CD4-positive, alpha-beta T cell (primary cell): ENCODE measurements around the gene SYNE3. TPM values are rescaled to one million over a fixed set of nuclear protein-coding genes. Genes with fewer than 3 reads are reported as not detected.

Experiments
- ATAC-seq: fragments of 200-7000 bp; cut with Tn5 transposase; one replicate; pipeline ENCODE4 v1.10.0; 2022; ENCODE audit warnings: mild to moderate bottlenecking; ENCODE audit not compliant: poor library complexity
- CTCF ChIA-PET: fragments of 350-600 bp; sonication (Branson Sonifier 250); formaldehyde crosslinking; loops from one replicate; lab custom pipeline; 2021; ENCODE audit warnings: antibody characterized with exemption, inconsistent platforms; lab: Charles Lee
- POLR2A ChIA-PET: fragments of 350-600 bp; sonication (Branson Sonifier 250); formaldehyde crosslinking; loops from one replicate; lab custom pipeline; 2021; ENCODE audit warnings: antibody characterized with exemption, inconsistent platforms; lab: Charles Lee
- DNase-seq, 14 experiments: peaks; one replicate each; pipeline ENCODE4 v3.0.0-alpha.2; 2013 to 2020; ENCODE audit warnings: mixed read lengths in 2 of 14
- H3K27ac ChIP-seq, 2 donors: one replicate each; pipeline versions ENCODE4 v1.5.1 to v1.7.0; 2013; ENCODE audit warnings: low read length in 2 of 2, low read depth in 1 of 2, mild to moderate bottlenecking in 1 of 2
- H3K27me3 ChIP-seq, 2 experiments: 1 replicate in 1 of 2; 2 replicates in 1 of 2; pipeline versions ENCODE4 v1.6.1 to v1.7.0; 2013; ENCODE audit warnings: low read length in 2 of 2, control low read depth in 1 of 2, mild to moderate bottlenecking in 1 of 2, moderate library complexity in 1 of 2; ENCODE audit not compliant: insufficient read depth in 2 of 2, control insufficient read depth in 1 of 2
- H3K36me3 ChIP-seq: one replicate; pipeline ENCODE4 v1.6.1; 2013; ENCODE audit warnings: low read length, control low read depth; ENCODE audit not compliant: insufficient read depth
- H3K4me1 ChIP-seq: one replicate; pipeline ENCODE4 v1.6.1; 2013; ENCODE audit warnings: low read length, control low read depth; ENCODE audit not compliant: insufficient read depth
- H3K4me3 ChIP-seq: one replicate; pipeline ENCODE4 v1.5.1; 2013; ENCODE audit warnings: mild to moderate bottlenecking, low read length, moderate library complexity
- H3K9me3 ChIP-seq, 2 experiments: 1 replicate in 1 of 2; 2 replicates in 1 of 2; pipeline versions ENCODE4 v1.6.1 to v1.7.0; 2013; ENCODE audit warnings: low read length in 2 of 2, mild to moderate bottlenecking in 2 of 2, control low read depth in 1 of 2, moderate library complexity in 1 of 2; ENCODE audit not compliant: control insufficient read depth in 1 of 2, insufficient read depth in 1 of 2
- H3K27ac Mint-ChIP-seq: one replicate; pipeline ENCODE4 v1.8.0; 2020; ENCODE audit warnings: mixed read lengths
- H3K27me3 Mint-ChIP-seq: one replicate; pipeline ENCODE4 v1.8.0; 2021; ENCODE audit warnings: mixed read lengths
- H3K36me3 Mint-ChIP-seq: one replicate; pipeline ENCODE4 v1.8.0; 2021; ENCODE audit warnings: low read depth, mixed read lengths
- H3K4me1 Mint-ChIP-seq: one replicate; pipeline ENCODE4 v1.8.0; 2021; ENCODE audit warnings: low read depth, mixed read lengths
- H3K4me3 Mint-ChIP-seq: one replicate; pipeline ENCODE4 v1.8.0; 2020; ENCODE audit warnings: mild to moderate bottlenecking, mixed read lengths
- H3K9me3 Mint-ChIP-seq: one replicate; pipeline ENCODE4 v1.8.0; 2020; ENCODE audit warnings: mixed read lengths
- intact Hi-C, 2 experiments: fragments of 100-400 bp; cut with DNase I in 1 of 2; cut with micrococcal nuclease in 1 of 2; formaldehyde crosslinking; loops; one replicate each; pipeline versions ENCODE4 v1.15.1 to v1.9.0; 2023 to 2025; cut with DNase I, micrococcal nuclease
- polyA plus RNA-seq, 2 donors: library from polyadenylated mRNA; unstranded; fragments of 120-200 nt; gene quantifications; one replicate each; pipeline ENCODE4 v1.2.1, GENCODE V29; 2013
- total RNA-seq, 174 experiments: library from RNA in 2 of 174; stranded (reverse) in 2 of 174; gene quantifications; one replicate each; pipeline ENCODE4 v1.2.3 and lab custom pipeline; 2021 to 2026
- TF ChIP-seq, protein P1 (sequence below): fragments of 200-600 bp; IDR thresholded peaks from one replicate; pipeline ENCODE4 v1.8.0; 2022; ENCODE audit warnings: antibody characterized with exemption, mild to moderate bottlenecking

Gene SYNE3, protein sequence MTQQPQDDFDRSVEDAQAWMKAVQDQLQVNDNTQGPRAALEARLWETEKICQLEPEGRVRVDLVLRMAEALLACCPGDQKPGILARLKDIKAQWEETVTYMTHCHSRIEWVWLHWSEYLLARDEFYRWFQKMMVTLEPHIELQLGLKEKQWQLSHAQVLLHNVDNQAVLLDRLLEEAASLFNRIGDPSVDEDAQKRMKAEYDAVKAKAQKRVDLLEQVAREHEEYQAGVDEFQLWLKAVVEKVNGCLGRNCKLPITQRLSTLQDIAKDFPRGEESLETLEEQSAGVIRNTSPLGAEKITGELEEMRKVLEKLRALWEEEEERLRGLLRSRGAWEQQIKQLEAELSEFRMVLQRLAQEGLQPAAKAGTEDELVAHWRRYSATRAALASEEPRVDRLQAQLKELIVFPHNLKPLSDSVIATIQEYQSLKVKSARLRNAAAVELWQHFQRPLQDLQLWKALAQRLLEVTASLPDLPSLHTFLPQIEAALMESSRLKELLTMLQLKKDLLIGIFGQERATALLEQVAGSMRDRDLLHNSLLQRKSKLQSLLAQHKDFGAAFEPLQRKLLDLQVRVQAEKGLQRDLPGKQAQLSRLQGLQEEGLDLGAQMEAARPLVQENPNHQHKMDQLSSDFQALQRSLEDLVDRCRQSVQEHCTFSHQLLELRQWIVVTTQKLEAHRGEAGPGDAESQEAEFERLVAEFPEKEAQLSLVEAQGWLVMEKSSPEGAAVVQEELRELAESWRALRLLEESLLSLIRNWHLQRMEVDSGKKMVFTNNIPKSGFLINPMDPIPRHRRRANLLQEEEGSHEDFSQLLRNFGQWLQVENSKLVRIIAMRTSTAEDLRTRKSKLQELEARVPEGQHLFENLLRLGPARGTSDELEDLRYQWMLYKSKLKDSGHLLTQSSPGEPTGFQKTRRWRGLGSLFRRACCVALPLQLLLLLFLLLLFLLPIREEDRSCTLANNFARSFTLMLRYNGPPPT
- 10 to 100 TPM; 29.4 to 31.4 TPM for total RNA-seq
- polyA plus RNA-seq (2013, experiment 1 of 2) = 20.6 TPM
- 24.2 TPM for polyA plus RNA-seq (2013, experiment 2 of 2)
- 17.5 to 643 (median 131) reads per million in 172 experiments for total RNA-seq (lab: John Stamatoyannopoulos, UW)

DNA sequence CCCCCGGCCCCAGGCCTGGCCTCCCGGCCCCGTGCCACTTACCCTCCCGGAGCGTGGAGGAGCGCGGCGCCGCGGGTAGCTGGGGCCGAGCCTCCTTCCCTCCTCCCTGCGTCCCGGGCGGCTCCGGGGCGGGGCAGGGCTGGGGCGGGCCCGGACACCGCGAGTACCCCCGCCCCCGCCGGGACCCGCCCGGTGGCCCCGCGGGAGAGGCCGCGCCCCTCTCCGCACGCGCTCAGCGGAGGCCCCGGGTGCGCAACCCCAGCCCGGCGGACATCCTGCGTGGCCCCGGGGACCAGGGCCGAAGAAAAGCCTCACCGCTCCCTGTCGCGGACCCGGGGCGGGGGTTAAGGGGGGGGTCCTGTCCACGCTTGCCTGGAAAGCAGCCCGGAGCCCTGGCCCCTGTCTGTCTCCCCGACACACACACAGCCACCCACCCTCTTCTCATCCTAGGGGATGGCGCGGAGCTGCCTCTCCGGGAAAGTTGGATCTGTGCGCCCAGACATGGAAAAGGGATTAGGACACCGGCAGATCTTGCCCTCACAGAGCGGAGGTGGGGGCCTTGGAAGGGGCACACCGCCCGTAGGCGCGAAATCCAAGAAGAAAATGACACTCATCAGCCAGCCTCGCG, at the start of gene SYNE3:
Gene SYNE3 (minus strand): TSS at position 97 of the 628 bp plus-strand sequence. CDS start 40,829 bp downstream, outside the sequence.
- peak within 1 kb of the TSS; percentile 74 for H3K4me3 ChIP-seq

DNA sequence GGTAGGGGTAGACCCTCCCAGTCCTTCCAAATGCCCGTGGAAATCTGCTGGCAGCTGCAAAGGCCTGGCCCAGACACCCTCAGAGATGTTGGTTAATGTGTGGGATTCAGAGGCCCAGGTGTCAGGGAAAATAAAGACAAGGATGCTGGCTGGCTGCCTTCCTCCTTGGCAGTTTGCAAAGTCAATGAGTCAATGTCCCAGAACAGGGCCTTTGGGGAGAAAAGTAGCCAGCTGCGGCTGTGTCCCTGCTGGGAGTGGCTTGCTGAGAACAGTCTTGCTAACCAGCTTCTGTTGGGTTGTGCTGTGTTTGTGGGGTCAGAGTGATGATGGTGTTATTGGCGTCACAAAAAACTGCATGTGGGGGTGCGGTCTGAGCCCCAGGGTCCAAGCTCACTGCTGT, 47.6 kb upstream of the SYNE3 start:
- POLR2A ChIA-PET = no interaction called here
- ATAC-seq = no peak
- peaks cover 14% of the 10 kb centered on the region for H3K27me3 Mint-ChIP-seq
- CTCF ChIA-PET = no interaction called here
- H3K27ac Mint-ChIP-seq = no peak overlapping the region
- H3K4me3 ChIP-seq = no peak overlapping the region
- no peak for DNase-seq
- peaks cover 5% of the 10 kb centered on the region for H3K4me1 Mint-ChIP-seq
- H3K27me3 ChIP-seq = peaks cover 0 to 4% of the 10 kb centered on the region in 2 experiments
- no peaks in the 10 kb centered on the region for H3K9me3 Mint-ChIP-seq
- intact Hi-C loops = loop anchor here (10.0 kb wide), 2 partner anchors 711 to 861 kb away; no protein-coding TSS in a partner anchor
- H3K36me3 ChIP-seq = no peaks in the 10 kb centered on the region
- H3K4me1 ChIP-seq = peaks cover 4% of the 10 kb centered on the region
- H3K9me3 ChIP-seq = no peaks in the 10 kb centered on the region
- H3K4me3 Mint-ChIP-seq = no peak overlapping the region
- H3K36me3 Mint-ChIP-seq = no peaks in the 10 kb centered on the region
- TF ChIP-seq, protein P1, sequence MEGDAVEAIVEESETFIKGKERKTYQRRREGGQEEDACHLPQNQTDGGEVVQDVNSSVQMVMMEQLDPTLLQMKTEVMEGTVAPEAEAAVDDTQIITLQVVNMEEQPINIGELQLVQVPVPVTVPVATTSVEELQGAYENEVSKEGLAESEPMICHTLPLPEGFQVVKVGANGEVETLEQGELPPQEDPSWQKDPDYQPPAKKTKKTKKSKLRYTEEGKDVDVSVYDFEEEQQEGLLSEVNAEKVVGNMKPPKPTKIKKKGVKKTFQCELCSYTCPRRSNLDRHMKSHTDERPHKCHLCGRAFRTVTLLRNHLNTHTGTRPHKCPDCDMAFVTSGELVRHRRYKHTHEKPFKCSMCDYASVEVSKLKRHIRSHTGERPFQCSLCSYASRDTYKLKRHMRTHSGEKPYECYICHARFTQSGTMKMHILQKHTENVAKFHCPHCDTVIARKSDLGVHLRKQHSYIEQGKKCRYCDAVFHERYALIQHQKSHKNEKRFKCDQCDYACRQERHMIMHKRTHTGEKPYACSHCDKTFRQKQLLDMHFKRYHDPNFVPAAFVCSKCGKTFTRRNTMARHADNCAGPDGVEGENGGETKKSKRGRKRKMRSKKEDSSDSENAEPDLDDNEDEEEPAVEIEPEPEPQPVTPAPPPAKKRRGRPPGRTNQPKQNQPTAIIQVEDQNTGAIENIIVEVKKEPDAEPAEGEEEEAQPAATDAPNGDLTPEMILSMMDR = no peak
- no peak overlapping the region for H3K27ac ChIP-seq

More for the DNA sequence above, at the start of gene SYNE3:
- peak within 1 kb of the TSS; percentile 93 for H3K27ac Mint-ChIP-seq
- peak within 1 kb of the TSS; percentile 73 to 80 for H3K27ac ChIP-seq
- no peaks in the 10 kb centered on the region for H3K27me3 ChIP-seq
- H3K4me1 ChIP-seq = peaks cover 79% of the 10 kb centered on the region
- ATAC-seq = peak; percentile 52
- no peaks in the 10 kb centered on the region for H3K9me3 Mint-ChIP-seq
- peaks cover 75% of the 10 kb centered on the region for H3K4me1 Mint-ChIP-seq
- H3K36me3 Mint-ChIP-seq = peaks cover 3% of the 10 kb centered on the region
- H3K9me3 ChIP-seq = no peaks in the 10 kb centered on the region
- H3K27me3 Mint-ChIP-seq = no peaks in the 10 kb centered on the region
- peak in 11 of 14 experiments; percentile 30 to 83 (median 61) for DNase-seq
- H3K4me3 Mint-ChIP-seq = peak within 1 kb of the TSS; percentile 92
- TF ChIP-seq, protein P1 = no peak
- peaks cover 1% of the 10 kb centered on the region for H3K36me3 ChIP-seq
- POLR2A ChIA-PET = interaction anchor here (0.7 to 3.3 kb wide), 14 partner anchors 8 to 53 kb away, joined by 3 to 65 read pairs (median 4); partner anchors contain the start of gene GLRX5
- CTCF ChIA-PET = interaction anchor here (0.7 to 3.2 kb wide), 10 partner anchors 11 to 74 kb away, joined by 3 to 20 read pairs (median 4); no protein-coding TSS in a partner anchor
- intact Hi-C loops = loop anchor here (1.0 to 5.0 kb wide), 5 partner anchors 11 to 521 kb away; partner anchors contain the start of genes C14orf132 (in 1 of the 2), DICER1 (in 1 of the 2) and GLRX5 (in 1 of the 2)
